Activated gamma-delta T cell treated with Interleukin-2 at 50 U/mL for 16 hours (primary cell): ENCODE results near the gene MST1.

Experiments used
- DNase-seq: peaks from one replicate; pipeline ENCODE4 v3.0.0-alpha.2; 2020

Gene MST1

DNA sequence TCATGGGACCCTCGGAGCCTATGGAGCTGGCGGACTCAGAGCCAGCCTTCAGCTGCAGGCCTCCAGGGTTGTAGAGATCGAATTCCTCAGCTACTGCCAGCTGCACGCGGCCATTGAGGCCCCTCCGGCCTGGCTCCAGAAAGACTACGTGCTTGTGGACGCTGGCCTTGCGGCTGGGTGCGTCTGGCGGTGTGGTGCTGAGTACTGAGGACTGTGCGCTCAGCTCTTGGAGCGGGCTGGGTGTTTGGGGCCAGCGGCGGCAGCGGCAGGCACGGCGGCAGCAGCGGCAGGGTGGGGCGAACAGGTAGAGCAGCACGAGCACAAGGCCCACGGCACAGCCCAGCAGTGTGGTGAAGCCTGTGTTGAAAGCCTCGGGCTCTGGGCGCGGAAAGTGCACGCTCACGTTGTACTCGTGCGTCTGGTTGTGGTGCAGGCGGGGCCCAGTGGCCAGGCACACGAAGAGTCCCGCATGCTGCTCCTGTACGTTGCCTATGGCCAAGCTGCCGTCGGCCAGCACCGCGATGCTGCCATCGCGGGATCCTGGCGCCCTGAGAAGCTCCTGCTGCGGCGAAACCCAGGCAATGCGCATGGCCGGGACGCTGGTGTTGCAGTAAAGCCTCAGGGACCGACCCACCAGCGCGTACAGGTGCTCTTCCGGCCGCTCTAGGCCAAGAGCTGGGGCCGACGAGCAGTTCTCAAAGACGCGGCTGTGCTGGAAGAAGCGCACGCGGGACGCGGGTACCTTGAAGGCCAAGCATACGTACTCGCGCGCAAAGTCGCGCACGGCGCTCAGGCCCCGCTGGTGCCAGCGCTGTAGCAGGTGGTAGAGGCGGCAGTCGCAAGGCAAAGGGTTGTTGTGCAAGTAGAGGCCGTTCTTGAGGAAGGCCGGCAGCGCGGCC is 28.9 kb upstream of the MST1 start:
- no peak for DNase-seq

DNA sequence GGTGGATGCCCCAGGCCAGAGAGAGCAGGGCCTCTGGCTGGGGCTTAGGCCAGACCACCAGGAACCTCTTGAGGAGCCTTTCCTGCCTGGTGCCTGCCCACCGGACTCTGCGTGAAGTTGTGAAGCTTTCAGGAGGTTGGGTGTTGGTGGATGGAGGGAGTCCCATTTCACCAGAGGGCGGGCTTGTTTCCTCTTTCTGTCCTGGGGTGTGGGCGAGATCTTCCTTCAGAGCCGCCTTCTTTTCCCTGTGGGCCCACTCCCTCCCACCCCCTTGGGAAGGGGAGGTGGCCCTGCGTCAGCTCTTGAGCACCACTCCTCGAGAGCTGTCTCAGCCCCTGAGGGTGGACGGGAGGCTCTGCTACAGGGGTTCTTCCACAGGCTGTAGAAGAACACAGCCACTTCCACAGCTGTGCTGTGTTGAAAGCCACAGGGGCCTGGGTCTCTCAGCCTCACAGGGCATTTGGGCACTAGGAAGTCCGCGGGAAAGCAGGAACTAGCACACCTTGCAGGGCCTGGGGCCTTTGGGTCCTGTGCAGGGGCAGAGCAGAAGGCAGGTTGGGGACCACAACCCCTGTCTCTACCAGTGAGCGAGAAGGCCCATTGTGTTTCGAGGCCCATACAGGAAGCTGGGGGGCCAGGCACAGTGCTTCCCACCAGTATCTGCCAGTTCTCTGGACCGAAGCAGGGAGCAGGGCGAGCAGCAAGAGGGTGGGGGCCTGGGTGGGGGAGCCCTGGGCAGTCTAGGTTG is 28.1 kb upstream of the MST1 start:
- DNase-seq, result no peak

DNA sequence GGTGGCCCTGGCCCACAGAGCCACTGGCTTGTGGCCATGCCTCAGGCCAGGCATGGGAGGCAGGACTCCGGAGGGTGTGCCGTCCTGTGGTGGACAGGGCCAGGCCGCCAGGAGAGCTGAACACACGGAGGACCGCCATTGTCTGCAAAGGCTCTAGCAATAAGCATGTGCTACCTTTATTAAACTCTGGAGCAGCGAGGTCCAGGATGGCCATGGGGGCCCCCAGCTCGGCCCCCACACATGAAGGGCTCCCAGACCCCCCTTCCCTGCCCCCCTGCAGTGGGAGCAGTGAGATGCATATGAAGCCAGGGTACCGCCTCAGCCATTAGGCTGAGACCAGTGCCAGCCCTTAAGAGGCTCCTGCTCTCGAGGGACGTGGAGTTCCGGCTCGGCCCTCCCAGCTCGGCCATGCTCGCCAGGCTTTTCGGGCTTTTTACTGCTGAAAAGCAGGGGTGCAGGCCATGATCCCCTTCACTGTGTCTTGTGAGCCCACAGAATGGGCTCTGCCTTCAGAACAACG is 27.5 kb upstream of the MST1 start:
- no peak for DNase-seq

DNA sequence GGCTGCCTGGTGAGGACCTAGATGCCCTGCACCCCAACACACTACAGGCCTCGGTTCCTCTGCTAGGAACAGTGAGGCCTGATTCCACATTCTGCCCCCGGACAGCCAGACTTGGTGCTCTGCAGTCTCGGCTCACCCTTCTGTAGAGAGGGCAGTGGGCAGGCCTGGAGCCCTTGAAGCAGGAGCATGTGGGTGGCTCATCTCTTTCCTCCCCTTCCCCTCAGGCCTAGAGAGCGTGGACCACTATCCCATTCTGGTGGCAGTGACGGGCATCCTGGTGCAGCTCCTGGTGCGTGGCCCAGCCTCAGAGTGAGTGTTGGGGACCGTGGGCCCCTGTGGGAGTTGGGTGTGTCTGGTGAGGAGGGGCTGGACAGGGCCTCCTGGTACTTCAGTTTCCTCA is 26.9 kb upstream of the MST1 start:
- DNase-seq, result no peak

DNA sequence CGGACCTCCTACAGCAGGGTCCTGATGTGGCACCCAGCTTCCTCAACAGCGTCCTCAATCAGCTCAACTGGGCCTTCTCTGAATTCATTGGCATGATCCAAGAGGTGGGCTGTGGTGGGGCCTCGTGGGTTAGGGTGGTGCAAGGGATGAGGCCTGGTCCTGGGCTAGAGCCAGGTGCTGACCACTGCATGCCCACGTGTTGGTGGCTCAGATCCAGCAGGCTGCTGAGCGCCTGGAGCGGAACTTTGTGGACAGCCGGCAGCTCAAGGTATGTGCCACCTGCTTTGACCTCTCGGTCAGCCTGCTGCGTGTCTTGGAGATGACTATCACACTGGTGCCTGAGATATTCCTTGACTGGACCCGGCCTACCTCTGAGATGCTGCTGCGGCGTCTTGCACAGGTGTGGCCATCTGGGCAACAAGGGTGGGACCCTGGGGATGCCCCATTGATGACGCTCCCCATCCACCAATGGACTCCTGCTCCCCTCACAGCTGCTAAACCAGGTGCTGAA is 26.4 kb upstream of the MST1 start:
- DNase-seq, result no peak

DNA sequence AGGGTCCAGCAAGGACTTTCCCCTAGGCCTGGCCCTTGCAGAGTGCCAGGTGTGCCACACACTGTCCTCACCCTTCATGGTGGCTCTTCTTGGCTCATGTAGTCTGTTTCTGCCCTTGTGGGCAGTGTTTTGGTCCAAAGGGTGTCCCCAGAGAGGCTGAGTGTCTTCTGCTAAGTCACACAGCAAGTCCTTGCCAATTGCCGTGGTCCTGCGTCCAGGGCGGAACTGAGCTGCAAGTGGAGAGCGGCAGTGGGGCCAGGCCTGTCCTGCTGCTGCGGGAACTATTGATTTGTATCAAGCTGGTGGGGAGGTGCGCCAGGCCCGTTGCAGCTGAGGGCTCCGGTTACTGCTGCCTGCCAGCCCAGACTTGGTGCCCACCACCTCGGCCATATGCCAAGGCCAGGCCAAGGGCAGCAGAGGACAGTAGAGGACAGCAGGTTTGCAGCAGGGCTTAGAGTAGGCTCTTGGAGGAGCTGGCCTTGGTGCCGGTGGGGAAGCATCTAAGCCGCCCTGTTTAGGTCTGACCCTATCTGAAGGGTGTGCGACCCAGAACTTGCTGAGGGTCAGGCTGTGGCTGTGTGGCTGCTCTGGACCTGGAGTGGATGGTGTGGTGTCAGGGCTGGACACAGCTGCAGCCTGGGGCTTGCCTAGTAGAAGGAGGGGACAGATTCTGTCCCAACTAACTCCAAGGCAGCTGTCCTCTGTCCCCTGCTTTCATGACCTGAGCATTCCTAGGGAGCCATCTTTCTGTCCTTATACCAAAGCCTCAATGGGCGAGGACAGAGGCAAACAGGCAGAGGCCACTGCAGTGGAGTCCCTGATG is 25.7 kb upstream of the MST1 start:
- DNase-seq, result no peak

DNA sequence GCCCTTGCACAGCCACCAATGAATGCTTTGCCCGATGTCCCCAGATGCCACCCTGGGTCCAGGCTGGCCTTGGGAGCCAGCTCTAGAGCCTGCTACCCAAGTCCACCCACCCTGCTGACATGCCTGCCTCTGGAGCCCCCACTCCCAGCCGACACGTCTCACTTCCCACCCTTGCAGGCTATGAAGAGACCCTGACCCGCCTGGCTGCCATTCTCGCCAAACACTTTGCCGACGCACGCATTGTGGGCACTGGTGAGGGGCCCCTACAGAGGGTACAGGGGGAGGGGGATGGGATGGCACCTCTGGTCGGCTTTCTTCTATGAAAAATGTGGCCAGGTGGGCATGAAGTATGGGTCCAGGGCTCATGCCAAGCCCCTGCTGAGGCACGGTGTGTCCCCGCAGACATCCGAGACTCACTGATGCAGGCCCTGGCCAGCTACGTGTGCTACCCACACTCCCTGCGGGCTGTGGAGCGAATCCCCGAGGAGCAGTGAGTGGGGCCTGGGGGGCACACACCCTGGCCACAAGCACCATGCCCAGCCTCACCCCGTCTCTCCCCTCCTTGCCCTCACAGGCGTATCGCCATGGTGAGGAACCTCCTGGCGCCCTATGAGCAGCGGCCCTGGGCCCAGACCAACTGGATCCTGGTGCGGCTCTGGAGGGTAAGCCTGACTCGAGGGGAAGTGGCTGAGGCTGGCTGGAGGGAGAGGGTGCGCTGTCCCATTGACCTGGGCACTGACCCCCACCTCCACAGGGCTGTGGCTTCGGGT is 24.2 kb upstream of the MST1 start:
- DNase-seq, result no peak

DNA sequence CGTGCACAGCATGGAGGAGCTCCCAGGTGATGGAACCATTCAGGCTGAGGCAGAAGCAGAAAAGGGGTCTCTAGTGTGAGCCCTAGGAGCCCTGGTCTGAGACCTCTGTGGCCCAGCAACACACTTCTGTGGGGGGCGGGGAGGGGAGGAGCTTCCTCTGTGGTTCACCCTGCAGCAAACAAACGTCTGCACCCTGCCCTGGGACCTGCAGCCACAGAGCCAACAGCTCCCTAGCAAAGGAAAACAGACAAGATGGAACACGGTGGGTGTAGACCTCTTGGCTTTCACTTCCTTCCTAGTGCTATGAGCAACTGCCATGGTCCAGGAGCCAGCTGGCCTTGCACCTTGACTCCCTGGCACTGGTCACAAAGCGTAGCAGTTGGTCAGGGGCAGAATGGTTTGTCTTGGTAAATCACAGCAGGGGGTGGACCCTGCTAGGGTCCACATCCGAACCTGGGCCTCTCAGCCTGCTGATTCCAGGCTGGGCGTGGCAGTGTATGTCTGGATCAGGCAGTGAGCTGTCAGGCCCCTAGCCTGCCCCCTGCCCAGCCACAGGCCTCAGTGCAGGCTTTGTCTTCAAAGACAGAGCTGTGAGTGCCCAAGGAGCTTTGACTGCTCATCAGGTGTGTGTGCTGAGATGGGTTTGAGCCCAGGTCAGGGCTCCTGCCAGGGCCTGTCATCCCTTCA is 23.5 kb upstream of the MST1 start:
- DNase-seq, result no peak

DNA sequence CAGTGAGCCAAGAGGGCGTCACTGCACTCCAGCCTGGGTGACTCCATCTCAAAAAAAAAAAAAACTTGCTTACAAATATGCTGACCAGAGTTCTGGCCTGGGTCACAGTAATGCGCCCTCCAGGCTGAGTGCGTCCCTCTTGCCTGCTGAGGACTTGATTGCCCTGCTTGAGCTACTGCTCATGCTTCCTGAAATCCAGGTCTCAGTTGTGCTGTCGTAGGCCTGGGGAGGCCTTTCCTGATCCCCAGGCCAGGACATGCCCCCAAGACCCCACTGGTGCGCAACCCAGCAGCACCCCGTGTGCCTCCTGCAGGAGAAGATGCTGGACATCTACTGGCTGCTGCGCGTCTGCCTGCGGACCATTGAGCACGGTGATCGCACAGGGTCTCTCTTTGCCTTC is 22.9 kb upstream of the MST1 start:
- no peak for DNase-seq

DNA sequence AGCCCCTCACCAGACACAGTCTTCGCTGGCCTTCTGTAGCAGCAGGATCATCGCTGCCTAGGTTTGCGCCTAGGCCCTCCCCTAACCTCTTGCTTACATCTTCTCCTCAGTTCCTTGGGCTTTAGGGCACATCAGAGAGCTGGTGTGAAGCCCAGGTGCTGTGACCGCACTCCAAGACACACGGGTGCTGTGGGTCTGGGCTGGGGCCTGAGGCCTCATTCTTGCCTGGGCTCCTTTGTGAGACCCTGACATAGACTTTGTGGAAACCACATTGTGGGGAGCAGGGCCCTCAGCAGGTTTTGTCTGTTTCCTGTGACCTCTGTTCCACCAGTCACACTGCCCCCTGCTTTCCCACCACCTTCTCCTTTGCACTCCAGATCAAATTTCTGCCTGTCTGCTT is 22.2 kb upstream of the MST1 start:
- no peak for DNase-seq

DNA sequence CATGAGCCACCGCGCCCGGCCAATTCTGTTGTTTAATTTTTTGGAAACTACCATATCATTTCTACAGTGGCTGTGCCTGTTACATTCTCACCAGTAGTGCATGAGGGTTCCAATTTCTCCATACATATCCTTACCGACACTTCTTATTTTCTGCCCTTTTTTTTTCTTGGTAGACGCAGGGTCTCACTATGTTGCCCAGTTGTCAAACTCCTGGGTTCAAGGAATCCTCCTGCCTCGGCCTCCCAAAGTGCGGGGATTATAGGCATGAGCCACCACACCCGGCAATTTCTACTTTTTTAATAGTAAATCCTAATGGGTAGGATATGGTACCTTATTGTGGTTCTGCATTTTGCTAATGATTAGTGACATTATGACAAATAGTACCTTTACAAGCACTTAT is 20.6 kb upstream of the MST1 start:
- DNase-seq, result no peak

DNA sequence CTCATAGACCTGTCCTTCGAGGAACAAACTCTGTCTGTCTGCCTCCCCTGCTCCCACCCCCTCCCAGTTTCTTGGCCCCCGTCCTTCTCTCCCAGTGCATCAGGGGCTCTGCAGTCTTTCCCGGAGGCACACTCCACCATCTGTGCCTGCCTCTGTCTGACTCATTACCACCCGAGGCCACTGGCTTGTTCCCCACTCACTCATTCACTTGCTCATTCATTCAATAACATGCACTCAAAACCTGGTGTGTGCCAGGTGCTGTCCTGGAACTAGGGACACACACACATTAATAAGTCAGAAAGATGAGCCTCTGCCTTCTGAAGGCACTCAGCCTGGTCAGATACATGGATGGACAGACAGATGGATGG is 17.8 kb upstream of the MST1 start:
- no peak for DNase-seq

DNA sequence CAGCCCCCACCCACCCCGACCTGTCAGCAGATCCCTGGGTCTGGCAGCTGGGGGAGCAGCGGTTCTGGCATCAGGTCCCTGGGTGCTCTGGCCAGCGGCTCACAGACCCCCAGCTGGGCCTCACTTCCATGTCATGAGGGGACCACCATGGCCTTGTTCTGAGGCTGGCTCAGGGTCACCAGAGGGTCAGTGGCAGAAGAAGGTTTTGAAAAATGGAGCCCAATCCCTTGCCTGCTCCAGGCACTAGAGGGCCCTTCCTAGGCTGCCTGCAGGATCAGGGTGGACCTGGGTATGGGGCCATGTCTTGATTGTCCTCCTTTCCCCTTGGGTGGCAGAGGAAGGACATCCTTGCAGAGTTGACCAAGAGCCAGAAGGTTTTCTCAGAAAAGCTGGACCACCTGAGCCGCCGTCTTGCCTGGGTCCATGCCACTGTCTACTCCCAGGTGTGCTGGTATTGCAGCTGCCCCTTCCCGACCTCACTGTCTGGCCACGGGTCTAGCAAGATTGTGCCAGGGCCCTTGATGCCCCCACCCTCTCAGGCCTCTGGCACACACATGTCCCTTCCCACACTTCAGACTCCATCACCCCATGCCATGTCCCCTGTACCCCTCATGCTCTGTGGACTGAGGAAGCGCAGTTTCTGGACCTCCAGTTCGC is 17.3 kb upstream of the MST1 start:
- no peak for DNase-seq

DNA sequence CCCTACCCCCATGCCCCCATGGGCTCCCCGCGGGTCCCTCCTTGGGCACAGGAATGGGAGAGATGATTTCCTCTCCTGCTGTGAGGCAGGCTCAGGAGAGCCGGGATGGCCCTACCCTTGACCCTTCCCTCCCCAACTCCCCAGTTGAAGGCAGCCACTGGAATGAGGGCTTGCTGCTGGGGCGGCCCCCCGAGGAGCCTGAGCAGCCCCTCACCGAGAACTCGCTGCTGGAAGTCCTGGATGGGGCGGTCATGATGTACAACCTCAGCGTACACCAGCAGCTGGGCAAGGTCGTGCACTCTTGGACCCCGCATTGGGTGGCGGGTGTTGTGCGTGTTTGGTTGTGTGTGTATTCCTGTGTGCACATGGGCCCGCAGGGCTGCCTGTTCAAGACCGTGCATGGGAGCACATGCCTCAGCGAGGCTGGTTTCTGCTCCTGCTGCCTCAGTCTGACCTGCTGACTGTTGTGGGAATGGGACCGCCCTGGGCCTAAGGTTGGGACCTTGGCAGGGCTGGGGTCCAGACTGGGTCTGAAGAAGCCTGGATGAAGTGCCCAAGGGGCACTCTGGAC is 16.2 kb upstream of the MST1 start:
- DNase-seq, result no peak

DNA sequence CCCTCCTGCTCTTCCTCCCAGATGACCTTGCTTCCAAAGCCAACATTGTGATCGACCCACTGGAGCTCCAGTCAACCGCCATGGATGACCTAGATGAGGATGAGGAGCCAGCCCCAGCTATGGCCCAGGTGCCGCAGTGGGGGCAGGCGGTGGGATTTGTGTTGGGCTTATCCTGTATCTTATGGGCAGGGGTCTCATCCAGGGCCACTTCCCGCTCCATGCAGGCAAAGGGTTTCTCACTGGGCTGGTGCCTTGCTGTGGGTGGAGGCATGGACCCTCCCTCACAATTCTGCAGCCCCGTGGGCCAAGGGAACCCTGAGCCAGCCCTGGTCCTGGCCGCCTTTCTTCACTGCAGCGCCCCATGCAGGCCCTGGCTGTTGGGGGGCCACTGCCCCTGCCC is 15.4 kb upstream of the MST1 start:
- DNase-seq, result no peak

DNA sequence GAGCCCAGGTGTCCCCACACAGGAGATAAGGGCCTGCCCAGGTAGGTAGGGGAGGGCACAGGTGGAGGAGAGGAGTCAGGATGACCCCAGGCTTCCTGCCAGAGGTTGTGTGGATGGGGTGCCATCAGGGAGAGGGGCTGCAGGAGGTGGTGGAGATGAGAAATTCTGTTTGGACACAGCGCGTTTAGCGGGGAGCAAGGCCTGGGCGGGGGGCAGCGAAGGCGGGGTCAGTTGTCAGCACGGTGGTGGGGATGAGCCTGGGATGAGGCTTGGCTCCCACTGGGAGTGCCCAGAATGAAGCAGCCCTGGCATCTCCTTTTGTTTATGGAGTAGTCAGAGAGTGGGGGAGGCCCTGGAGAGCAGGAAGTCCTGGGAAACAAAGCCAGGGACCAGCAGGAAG is 14.7 kb upstream of the MST1 start:
- no peak for DNase-seq

DNA sequence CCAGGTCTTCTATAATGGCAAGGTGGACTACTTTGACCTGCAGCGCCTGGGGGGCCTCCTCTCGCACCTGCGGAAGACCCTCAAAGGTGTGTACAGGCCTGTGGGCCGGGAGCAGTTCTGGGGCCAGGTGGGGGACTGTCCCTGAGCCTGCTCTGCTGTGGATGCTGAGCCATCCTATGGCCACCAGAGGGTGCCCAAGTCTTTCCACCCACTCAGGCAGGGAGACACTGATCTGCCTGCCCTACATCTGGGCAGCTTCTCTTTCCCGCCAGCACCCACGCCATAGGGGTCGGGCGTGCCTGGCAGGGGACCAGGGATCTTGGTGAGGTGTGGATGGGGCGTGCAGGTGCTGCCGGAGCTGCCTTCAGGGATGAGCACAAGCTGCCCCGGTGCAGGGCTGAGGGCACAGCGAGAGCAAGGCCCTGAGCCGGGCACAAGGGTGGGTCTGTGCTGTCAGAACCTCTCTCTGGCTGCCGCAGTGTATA is 14.2 kb upstream of the MST1 start:
- peak; percentile 53 for DNase-seq

DNA sequence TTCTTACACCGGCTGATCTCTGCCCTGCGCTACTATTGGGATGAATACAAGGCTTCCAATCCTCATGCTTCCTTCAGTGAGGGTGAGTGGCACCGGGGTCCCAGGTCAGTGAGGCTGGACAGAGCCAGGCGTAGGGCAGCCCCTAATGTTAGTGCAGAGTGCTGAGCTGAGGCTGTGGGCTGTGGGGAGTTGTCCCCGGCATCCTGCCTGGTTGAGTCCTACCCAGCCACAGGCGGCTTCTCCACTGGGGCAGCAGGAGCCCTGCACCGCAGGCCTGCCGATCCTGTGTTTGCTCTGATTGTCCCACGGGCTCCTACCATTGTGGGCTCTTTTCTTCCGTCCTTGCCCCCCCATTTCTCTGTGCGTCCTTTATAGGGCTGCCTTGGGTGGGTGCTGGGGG is 13.4 kb upstream of the MST1 start:
- no peak for DNase-seq

DNA sequence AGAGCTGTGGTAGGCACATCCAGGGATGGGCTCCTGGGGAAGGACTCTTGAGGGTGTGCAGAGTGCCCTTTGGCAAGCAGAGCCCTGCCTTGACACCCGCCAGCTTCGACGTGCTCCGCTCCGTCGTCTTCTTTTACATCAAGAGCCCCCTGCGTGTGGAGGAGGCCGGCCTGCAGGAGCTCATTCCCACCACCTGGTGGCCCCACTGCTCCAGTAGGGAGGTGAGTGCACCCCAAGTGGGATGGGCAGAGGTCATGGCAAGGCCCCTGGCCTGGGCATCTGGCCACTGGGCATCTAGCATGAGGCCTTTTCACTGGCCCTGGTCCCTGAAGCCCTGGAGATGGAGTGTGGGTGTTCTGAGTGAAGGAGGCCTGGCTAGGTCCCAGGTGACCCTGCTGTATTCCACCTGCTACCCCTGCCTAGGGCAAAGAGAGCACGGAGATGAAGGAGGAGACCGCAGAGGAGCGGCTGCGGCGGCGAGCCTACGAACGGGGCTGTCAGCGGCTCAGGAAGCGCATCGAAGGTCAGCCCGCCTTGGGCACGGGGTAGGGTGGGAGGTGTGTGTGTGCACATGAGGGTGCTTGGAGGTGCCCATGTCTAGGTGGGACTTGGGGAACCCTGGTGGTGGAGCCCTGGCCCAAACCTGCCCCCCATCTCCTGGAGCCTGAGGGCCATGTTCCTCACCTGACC is 12.3 kb upstream of the MST1 start:
- no peak for DNase-seq
